A549 (cell line): ENCODE results near the gene SH3GL2.

Source experiments
- CBX8 ChIP-seq: fragments of 200-600 bp; sonication (generic); IDR thresholded peaks from 2 replicates; pipeline ENCODE4 v1.6.1; 2016
- CHD2 ChIP-seq: fragments of 150-350 bp; IDR thresholded peaks from 2 replicates; pipeline ENCODE4 v1.6.1; 2014; ENCODE audit warnings: low read length; ENCODE audit not compliant: partially characterized antibody
- CTCF ChIP-seq: fragments of >200 bp; sonication (Bioruptor Twin); formaldehyde crosslinking; IDR thresholded peaks from 3 replicates; pipeline ENCODE4 v1.5.1; 2016
- HOXB5 ChIP-seq: fragments of 250-450 bp; sonication (Bioruptor Pico); IDR thresholded peaks from 2 replicates; pipeline ENCODE4 v1.5.0; 2020; ENCODE audit warnings: mild to moderate bottlenecking, moderate library complexity
- MAZ ChIP-seq: fragments of 150-350 bp; IDR thresholded peaks from 2 replicates; pipeline ENCODE4 v1.6.1; 2014; ENCODE audit warnings: antibody characterized with exemption, low read depth, low read length, borderline replicate concordance
- MYC ChIP-seq: IDR thresholded peaks from 2 replicates; pipeline ENCODE4 v1.6.1; 2012; ENCODE audit warnings: mild to moderate bottlenecking, inconsistent platforms, low read length, improper control_type of control experiment, borderline replicate concordance
- PBX3 ChIP-seq: IDR thresholded peaks from 2 replicates; pipeline ENCODE4 v1.6.1; 2012
- POLR2A ChIP-seq: IDR thresholded peaks from 2 replicates; pipeline ENCODE4 v1.6.1; 2012; ENCODE audit warnings: mild to moderate bottlenecking, low read length
- RAD21 ChIP-seq, 2 experiments: fragments of >200 bp in 1 of 2; sonication (Bioruptor Twin) in 1 of 2; formaldehyde crosslinking in 1 of 2; IDR thresholded peaks in 1 of 2; conservative IDR thresholded peaks in 1 of 2; 2 replicates in 1 of 2; 3 replicates in 1 of 2; pipeline ENCODE4 v1.6.1; 2012 to 2018; ENCODE audit warnings: inconsistent platforms in 1 of 2
- RFX5 ChIP-seq: fragments of 450-650 bp; IDR thresholded peaks from 2 replicates; pipeline ENCODE4 v1.7.1; 2014; ENCODE audit warnings: antibody characterized with exemption, mild to moderate bottlenecking, moderate library complexity
- SREBF2 ChIP-seq: fragments of 450-650 bp; IDR thresholded peaks from 2 replicates; pipeline ENCODE4 v1.6.1; 2014; ENCODE audit warnings: mild to moderate bottlenecking, moderate library complexity
- USF2 ChIP-seq: fragments of 450-650 bp; IDR thresholded peaks from 2 replicates; pipeline ENCODE4 v1.6.1; 2014; ENCODE audit warnings: antibody characterized with exemption

- TF ChIP-seq CTCF: no peak
- TF ChIP-seq MAZ: no peak
- TF ChIP-seq CHD2: no peak
- no peak for TF ChIP-seq CBX8
- no peak for TF ChIP-seq POLR2A
- TF ChIP-seq HOXB5 (CRISPR knock-in tag): no peak
- TF ChIP-seq PBX3: no peak
- no peak for TF ChIP-seq SREBF2
- TF ChIP-seq RFX5: no peak
- no peak for TF ChIP-seq MYC
- TF ChIP-seq RAD21 (conservative IDR thresholded peaks at IDR 0.05 in 1 of 2, IDR thresholded peaks at IDR 0.05 in 1 of 2): no peak
- no peak for TF ChIP-seq USF2
Measured at GRCh38 chr9:17551023-17551422, 27.8 kb upstream of the SH3GL2 start.
